Endothelial cell of umbilical vein (primary cell): ENCODE measurements around the gene LYG1. TPM values are rescaled to one million over a fixed set of nuclear protein-coding genes. Genes with fewer than 3 reads are reported as not detected.

Source experiments
- BruUV-seq: library from RNA; stranded (reverse); fragments of 400-500 nt; replicated peaks from 2 replicates; lab custom pipeline; 2021; lab: Mats Ljungman, UMichigan
- CTCF ChIA-PET: fragments of 300-600, 350-600 bp; sonication (Branson Sonifier 250); formaldehyde crosslinking; loops from one replicate; lab custom pipeline; 2021; ENCODE audit warnings: antibody characterized with exemption, inconsistent platforms; lab: Charles Lee
- POLR2A ChIA-PET: fragments of 300-600, 350-600 bp; sonication (Branson Sonifier 250); formaldehyde crosslinking; loops from one replicate; lab custom pipeline; 2021; ENCODE audit warnings: antibody characterized with exemption, inconsistent platforms; lab: Charles Lee
- DNase-seq: peaks from one replicate; pipeline ENCODE4 v3.0.0-alpha.2; 2011; ENCODE audit warnings: low read depth, low spot score
- FAIRE-seq: peaks from 2 replicates; lab custom pipeline; 2011; peaks lifted over from hg19 to GRCh38; lab: Jason Lieb, UNC
- H2AFZ ChIP-seq: 2 replicates; pipeline ENCODE4 v1.6.0; 2012; ENCODE audit warnings: low read depth, low read length, control low read depth, inconsistent platforms
- H3K27ac ChIP-seq: 2 replicates; pipeline ENCODE4 v1.5.1; 2011; ENCODE audit warnings: low read depth, mild to moderate bottlenecking, control low read depth, low read length, moderate library complexity; ENCODE audit not compliant: insufficient read depth
- H3K27me3 ChIP-seq, 2 experiments: 2 replicates each; pipeline versions ENCODE4 v1.6.0 to v1.6.1; 2011; ENCODE audit warnings: low read length in 2 of 2, mixed read lengths in 1 of 2; ENCODE audit not compliant: control insufficient read depth in 2 of 2, insufficient read depth in 2 of 2
- H3K36me3 ChIP-seq, 2 experiments: 2 replicates in 1 of 2; 3 replicates in 1 of 2; pipeline ENCODE4 v1.5.1; 2011; ENCODE audit warnings: low read length in 2 of 2, mild to moderate bottlenecking in 1 of 2, moderate library complexity in 1 of 2; ENCODE audit not compliant: control insufficient read depth in 2 of 2, insufficient read depth in 2 of 2; ENCODE audit errors: extremely low read depth in 1 of 2
- H3K4me1 ChIP-seq: 3 replicates; pipeline ENCODE4 v1.5.1; 2011; ENCODE audit warnings: mild to moderate bottlenecking, low read length; ENCODE audit not compliant: control insufficient read depth, insufficient read depth; ENCODE audit errors: extremely low read depth
- H3K4me2 ChIP-seq: 2 replicates; pipeline ENCODE4 v1.6.1; 2011; ENCODE audit warnings: low read length, control low read depth, mixed read lengths; ENCODE audit not compliant: insufficient read depth
- H3K4me3 ChIP-seq, 3 experiments: fragments of 200-600 bp in 1 of 3; sonication (generic), shearing (Covaris generic) in 1 of 3; replicated peaks in 1 of 3; 2 replicates each; pipeline ENCODE4 v1.5.1; 2011 to 2016; ENCODE audit warnings: control low read depth in 3 of 3, low read length in 3 of 3, mild to moderate bottlenecking in 2 of 3, inconsistent platforms in 1 of 3, low read depth in 1 of 3, moderate library complexity in 1 of 3; ENCODE audit not compliant: insufficient read depth in 1 of 3
- H3K79me2 ChIP-seq: 2 replicates; pipeline ENCODE4 v1.6.0; 2012; ENCODE audit warnings: low read length, inconsistent platforms; ENCODE audit not compliant: control insufficient read depth, insufficient read depth
- H3K9ac ChIP-seq: replicated peaks from 2 replicates; pipeline ENCODE3; 2011; ENCODE audit warnings: low read length, control low read depth; ENCODE audit not compliant: insufficient read depth; ENCODE audit errors: extremely low read depth
- H3K9me1 ChIP-seq: replicated peaks from 3 replicates; pipeline ENCODE4 v1.6.0; 2011; ENCODE audit warnings: mild to moderate bottlenecking, low read length; ENCODE audit not compliant: control insufficient read depth, insufficient read depth; ENCODE audit errors: extremely low read depth
- H3K9me3 ChIP-seq: replicated peaks from 2 replicates; pipeline ENCODE4 v1.5.1; 2012; ENCODE audit warnings: low read length, inconsistent platforms; ENCODE audit not compliant: control insufficient read depth, insufficient read depth
- H4K20me1 ChIP-seq: replicated peaks from 2 replicates; pipeline ENCODE3; 2011; ENCODE audit warnings: mild to moderate bottlenecking, low read length; ENCODE audit not compliant: control insufficient read depth, insufficient read depth; ENCODE audit errors: extremely low read depth
- CTCF ChIP-seq, 2 donors: IDR thresholded peaks; 1 replicate in 1 of 2; 2 replicates in 1 of 2; pipeline ENCODE4 v1.5.1; 2011; ENCODE audit warnings: low read length in 2 of 2, mild to moderate bottlenecking in 2 of 2, moderate library complexity in 2 of 2, control low read depth in 1 of 2, inconsistent platforms in 1 of 2, low read depth in 1 of 2; ENCODE audit not compliant: insufficient read depth in 1 of 2; ENCODE audit errors: extremely low read depth in 1 of 2
- EZH2 ChIP-seq: IDR thresholded peaks from 2 replicates; pipeline ENCODE4 v1.6.1; 2012; ENCODE audit warnings: borderline replicate concordance, low read depth, mild to moderate bottlenecking, moderate library complexity, low read length, inconsistent platforms; ENCODE audit not compliant: severe bottlenecking
- FOS ChIP-seq: IDR thresholded peaks from 2 replicates; pipeline ENCODE4 v1.6.1; 2011; ENCODE audit warnings: mild to moderate bottlenecking, low read length, moderate library complexity, borderline replicate concordance; ENCODE audit not compliant: insufficient read depth
- GATA2 ChIP-seq: IDR thresholded peaks from 2 replicates; pipeline ENCODE4 v1.7.0; 2011; ENCODE audit warnings: low read depth, mild to moderate bottlenecking, moderate library complexity, mixed read lengths, low read length; ENCODE audit not compliant: insufficient read length, insufficient read depth
- JUN ChIP-seq: IDR thresholded peaks from 2 replicates; pipeline ENCODE4 v1.6.1; 2011; ENCODE audit warnings: borderline replicate concordance, low read depth; ENCODE audit not compliant: insufficient read length, insufficient read depth
- MAX ChIP-seq: IDR thresholded peaks from 2 replicates; pipeline ENCODE4 v1.6.1; 2011; ENCODE audit not compliant: insufficient read depth, insufficient read length
- MYC ChIP-seq: IDR thresholded peaks from one replicate; pipeline ENCODE4 v1.6.1; 2011; ENCODE audit warnings: mild to moderate bottlenecking, low read depth, low read length
- POLR2A ChIP-seq: IDR thresholded peaks from 2 replicates; pipeline ENCODE4 v1.6.1; 2012; ENCODE audit warnings: low read depth, mild to moderate bottlenecking, control low read depth, low read length
- POLR2AphosphoS5 ChIP-seq: IDR thresholded peaks from 2 replicates; pipeline ENCODE4 v1.6.1; 2012; ENCODE audit warnings: low read depth, mild to moderate bottlenecking, control low read depth, low read length, moderate library complexity; ENCODE audit not compliant: insufficient read depth
- dilution Hi-C: fragments of 300-500 bp; cut with MboI; formaldehyde crosslinking; loops from one replicate; pipeline ENCODE4 v1.15.0; 2019; ENCODE audit warnings: low sequenced_read_pairs; ENCODE audit not compliant: extremely low pct_ligation_motif_present
- intact Hi-C: fragments of 100-400 bp; cut with micrococcal nuclease; formaldehyde crosslinking; loops from one replicate; pipeline ENCODE4 v1.10.0; 2022
- polyA plus RNA-seq, 4 experiments: library from polyadenylated mRNA; depleted of rRNA in 3 of 4; stranded (reverse) in 3 of 4; unstranded in 1 of 4; fragments of >200 nt; gene quantifications; 2 replicates each; pipeline versions ENCODE4 v1.2.1 to v1.2.3, GENCODE V29; 2011 to 2012; ENCODE audit warnings: missing spikeins in 1 of 4
- total RNA-seq: library from RNA; stranded (reverse); gene quantifications from 2 replicates; pipeline ENCODE4 v1.2.3, GENCODE V29; 2021

Gene LYG1
- total and polyA plus RNA-seq, 2 donors (not counting 3 experiments of a cell fraction or from before 2014, with no cell fraction given) = 0.35 to 1.8 TPM

GRCh38 chr2:99261242-99261641, 39.8 kb downstream of the LYG1 start:
- ChIA-PET CTCF (no interaction called here), POLR2A (no interaction called here)
- Histone ChIP-seq H3K4me2 (no peak overlapping the region), H3K27ac (no peak overlapping the region), H3K4me1 (no peaks in the 10 kb centered on the region), H3K9me1 (no peaks in the 10 kb centered on the region), H2AFZ (no peak overlapping the region), H3K36me3 (no peaks in the 10 kb centered on the region), H3K9me3 (no peaks in the 10 kb centered on the region), H3K79me2 (no peaks in the 10 kb centered on the region), H3K9ac (no peak overlapping the region), H4K20me1 (no peaks in the 10 kb centered on the region), H3K4me3 (no peak overlapping the region), H3K27me3 (no peaks in the 10 kb centered on the region)
- dilution Hi-C loops (no loop called here), intact Hi-C loops (no loop called here)
- no peak for FAIRE-seq
- no TSS peak for BruUV-seq
- no peak for DNase-seq
- TF ChIP-seq MYC = no peak
- no peak for TF ChIP-seq JUN
- TF ChIP-seq POLR2AphosphoS5 = no peak
- TF ChIP-seq CTCF (IDR thresholded peaks at IDR 0.05; ENCODE audit: extremely low read depth in 1 of 2, insufficient read depth in 1 of 2, low read depth in 1 of 2, low read length in 2 of 2) = no peak
- TF ChIP-seq EZH2 = no peak
- no peak for TF ChIP-seq FOS
- TF ChIP-seq GATA2 = no peak
- TF ChIP-seq MAX = no peak
- TF ChIP-seq POLR2A = no peak
